K562 (cell line): Measurements from ENCODE around the gene ZFAND3. TPM values are rescaled to one million over a fixed set of nuclear protein-coding genes. Genes with fewer than 3 reads are reported as not detected.

Experiments
- ATAC-seq: fragments of 200-7000 bp; cut with Tn5 transposase; 3 replicates; pipeline ENCODE4 v1.9.1; 2020; ENCODE audit warnings: moderate library complexity
- BruUV-seq: library from RNA; stranded (reverse); fragments of 400-500 nt; replicated peaks from 2 replicates; lab custom pipeline; 2021; lab: Mats Ljungman, UMichigan
- CTCF ChIA-PET: fragments of 300-600 bp; formaldehyde crosslinking; extraction: SDS; loops from one replicate; lab custom pipeline; 2021; ENCODE audit warnings: low intra/inter-chr PET ratio; lab: Yijun Ruan, JAX
- POLR2A ChIA-PET: fragments of 300-600, 350-650 bp; sonication (Branson Sonifier 250); formaldehyde crosslinking; extraction: SDS; loops from one replicate; lab custom pipeline; 2021; ENCODE audit warnings: antibody characterized with exemption, inconsistent platforms; lab: Yijun Ruan, JAX
- DNase-seq, 4 experiments: peaks; one replicate each; pipeline versions ENCODE4 v3.0.0 to v3.0.0-alpha.2; 2011 to 2018; ENCODE audit warnings: low spot score in 3 of 4, mixed read lengths in 3 of 4; ENCODE audit errors: extremely low read depth in 1 of 4
- FAIRE-seq: peaks from 2 replicates; lab custom pipeline; 2011; peaks lifted over from hg19 to GRCh38; lab: Jason Lieb, UNC
- H2AFZ ChIP-seq: 2 replicates; pipeline ENCODE4 v1.6.0; 2011; ENCODE audit warnings: low read depth, low read length, control low read depth, inconsistent platforms
- H3K27ac ChIP-seq: fragments of 200-600 bp; 3 replicates; pipeline ENCODE4 v1.8.0; 2011; ENCODE audit warnings: low read depth, mild to moderate bottlenecking, control low read depth, inconsistent platforms, low read length, moderate library complexity, mixed read lengths; ENCODE audit errors: extremely low read depth
- H3K27me3 ChIP-seq, 2 experiments: fragments of 300-600 bp in 1 of 2; 2 replicates in 1 of 2; 3 replicates in 1 of 2; pipeline versions ENCODE4 v1.6.0 to v1.8.0; 2011; ENCODE audit warnings: inconsistent platforms in 2 of 2, low read length in 2 of 2, mild to moderate bottlenecking in 1 of 2, mixed read lengths in 1 of 2, moderate library complexity in 1 of 2; ENCODE audit not compliant: control insufficient read depth in 2 of 2, insufficient read depth in 2 of 2
- H3K36me3 ChIP-seq: fragments of 300-600 bp; 3 replicates; pipeline ENCODE4 v1.8.0; 2011; ENCODE audit warnings: mild to moderate bottlenecking, low read length, inconsistent platforms; ENCODE audit not compliant: control insufficient read depth, insufficient read depth
- H3K4me1 ChIP-seq, 2 experiments: fragments of 200-600 bp in 1 of 2; replicated peaks in 1 of 2; 2 replicates in 1 of 2; 3 replicates in 1 of 2; pipeline versions ENCODE4 v1.5.1 to v1.8.0; 2011; ENCODE audit warnings: inconsistent platforms in 2 of 2, low read length in 2 of 2, mild to moderate bottlenecking in 1 of 2, mixed read lengths in 1 of 2, moderate library complexity in 1 of 2; ENCODE audit not compliant: control insufficient read depth in 2 of 2, insufficient read depth in 2 of 2
- H3K4me2 ChIP-seq: 2 replicates; pipeline ENCODE4 v1.6.1; 2011; ENCODE audit warnings: low read length, control low read depth, inconsistent platforms, mixed read lengths; ENCODE audit not compliant: insufficient read depth
- H3K4me3 ChIP-seq: fragments of 200-600 bp; sonication (generic), shearing (Covaris generic); 2 replicates; pipeline ENCODE4 v1.5.1; 2016; ENCODE audit warnings: control low read depth, inconsistent platforms
- H3K79me2 ChIP-seq: fragments of 200-600 bp; 3 replicates; pipeline ENCODE4 v1.8.0; 2011; ENCODE audit warnings: low read length, inconsistent platforms; ENCODE audit not compliant: control insufficient read depth, insufficient read depth
- H3K9ac ChIP-seq, 2 experiments: 2 replicates each; pipeline versions ENCODE4 v1.6.0 to v1.6.1; 2011; ENCODE audit warnings: low read depth in 2 of 2, low read length in 2 of 2, control low read depth in 1 of 2, inconsistent platforms in 1 of 2, mild to moderate bottlenecking in 1 of 2, mixed read lengths in 1 of 2; ENCODE audit not compliant: insufficient read depth in 1 of 2
- H3K9me1 ChIP-seq: one replicate; pipeline ENCODE4 v1.6.0; 2011; ENCODE audit warnings: inconsistent platforms, mild to moderate bottlenecking, low read length, moderate library complexity; ENCODE audit not compliant: control insufficient read depth, insufficient read depth
- H3K9me3 ChIP-seq: replicated peaks from 2 replicates; pipeline ENCODE4 v1.5.1; 2011; ENCODE audit warnings: low read depth, low read length, inconsistent platforms; ENCODE audit not compliant: control insufficient read depth, insufficient read depth
- H4K20me1 ChIP-seq: replicated peaks from 2 replicates; pipeline ENCODE4 v1.6.1; 2011; ENCODE audit warnings: low read length, inconsistent platforms, mixed read lengths; ENCODE audit not compliant: control insufficient read depth, insufficient read depth
- CHD4 ChIP-seq: fragments of 200-600 bp; sonication (generic); IDR thresholded peaks from 3 replicates; pipeline ENCODE4 v1.6.1; 2012; ENCODE audit warnings: low read depth, mild to moderate bottlenecking, mixed read lengths, low read length, inconsistent platforms; ENCODE audit not compliant: insufficient read depth, insufficient replicate concordance, poor library complexity, severe bottlenecking
- DACH1 ChIP-seq: fragments of 450-650 bp; IDR thresholded peaks from 2 replicates; pipeline ENCODE4 v1.6.1; 2018; ENCODE audit not compliant: partially characterized antibody
- DPF2 ChIP-seq: fragments of 450-650 bp; IDR thresholded peaks from 2 replicates; pipeline ENCODE4 v1.6.1; 2016
- IFI16 ChIP-seq: fragments of 250-450 bp; sonication (Bioruptor Pico); IDR thresholded peaks from 2 replicates; pipeline ENCODE4 v2.1.2; 2022; ENCODE audit warnings: mild to moderate bottlenecking, inconsistent platforms
- NFIC ChIP-seq: fragments of 450-650 bp; IDR thresholded peaks from 2 replicates; pipeline ENCODE4 v1.6.1; 2017; ENCODE audit warnings: mild to moderate bottlenecking, inconsistent platforms
- PRPF4 ChIP-seq: fragments of 200-400 bp; formaldehyde crosslinking; IDR thresholded peaks from one replicate; pipeline ENCODE4 v1.6.1; 2017; ENCODE audit warnings: low read length, low read depth, mild to moderate bottlenecking; ENCODE audit not compliant: insufficient read depth, poor library complexity, severe bottlenecking
- PTTG1 ChIP-seq: fragments of 450-650 bp; IDR thresholded peaks from 2 replicates; pipeline ENCODE4 v1.6.1; 2016; ENCODE audit warnings: low read depth, mild to moderate bottlenecking, missing genetic modification characterization, missing compliant biosample characterization
- WGBS: fragments of 100-300 bp; shearing (Covaris generic); methylation state at CpG from one replicate; pipeline ENCODE4 v1.1.6; 2016; ENCODE audit warnings: low coverage, mixed read lengths; ENCODE audit not compliant: insufficient coverage; ENCODE audit errors: missing lambda C conversion rate; 5-methylcytosine and 5-hydroxymethylcytosine counted together
- in situ Hi-C: fragments of 300-500 bp; cut with MboI; formaldehyde crosslinking; loops from 4 replicates; pipeline ENCODE4 v1.15.0; 2018; ENCODE audit warnings: inconsistent platforms, mixed read lengths
- intact Hi-C: fragments of 100-400 bp; cut with micrococcal nuclease; formaldehyde crosslinking; loops from 2 replicates; pipeline ENCODE4 v1.14.2; 2022
- polyA plus RNA-seq, 8 experiments: library from polyadenylated mRNA; depleted of rRNA in 4 of 8; stranded (reverse) in 5 of 8; unstranded in 3 of 8; fragments of >200 nt; fragmentation: Nextera tagmentation in 2 of 8; fragmentation: Illumina TruSeq in 1 of 8; extraction: Ambion mirVana in 2 of 8; extraction: Trizol in 1 of 8; gene quantifications; 2 replicates each; pipeline versions ENCODE4 v1.2.1 to v1.2.3, GENCODE V29; 2011 to 2014; ENCODE audit warnings: inconsistent platforms in 1 of 8, missing spikeins in 1 of 8
- total RNA-seq, 7 experiments: library from RNA; depleted of rRNA in 6 of 7; stranded (reverse); fragments of >200 nt in 6 of 7; fragmentation: Illumina TruSeq in 2 of 7; extraction: Trizol in 2 of 7; gene quantifications; 2 replicates each; pipeline versions ENCODE4 v1.2.1 to v1.2.3, GENCODE V29; 2011 to 2021; ENCODE audit warnings: low replicate concordance in 1 of 7
- TF ChIP-seq, protein P1 (sequence below): fragments of 200-600 bp; sonication (generic); IDR thresholded peaks from one replicate; pipeline ENCODE4 v1.6.1; 2012; ENCODE audit warnings: mild to moderate bottlenecking, low read depth, low read length, inconsistent platforms

Gene ZFAND3
- total and polyA plus RNA-seq, 9 of the 15 experiments (the other 6 are each of a cell fraction or from before 2014, with no cell fraction given): 0.81 to 26.6 (median 11.8) TPM

DNA sequence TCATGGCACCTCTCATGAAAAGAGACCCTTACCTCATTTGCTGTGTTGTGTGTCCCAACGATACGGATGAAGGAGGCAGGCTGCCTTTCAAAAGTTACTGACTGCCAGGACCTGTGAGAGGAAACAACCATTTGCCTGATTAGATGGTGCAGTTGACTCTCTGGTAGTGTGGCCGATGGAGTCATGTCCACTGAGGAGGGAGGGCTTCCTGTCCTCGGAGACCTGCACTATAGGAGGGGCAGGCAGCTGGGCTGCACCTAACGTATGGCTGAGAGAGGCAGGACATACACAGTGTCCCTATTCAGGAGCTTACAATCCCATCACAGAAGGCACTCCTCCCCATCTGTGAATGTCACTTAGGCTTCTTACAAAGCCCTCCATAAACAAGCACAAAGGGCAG is 373.0 kb downstream of the ZFAND3 start:
- Histone ChIP-seq H3K4me2 (no peak overlapping the region), H3K79me2 (no peaks in the 10 kb centered on the region), H3K9me1 (no peaks in the 10 kb centered on the region), H3K4me3 (no peak overlapping the region), H3K27me3 (peaks cover 29 to 49% of the 10 kb centered on the region in 2 experiments), H3K27ac (no peak overlapping the region), H2AFZ (no peak overlapping the region), H4K20me1 (peaks cover 8% of the 10 kb centered on the region), H3K9ac (no peak overlapping the region), H3K4me1 (no peaks in the 10 kb centered on the region), H3K36me3 (no peaks in the 10 kb centered on the region), H3K9me3 (no peaks in the 10 kb centered on the region)
- 0% methylated on average over 5 of the region's 5 CpGs for WGBS
- no peak for FAIRE-seq
- in situ Hi-C loops (no loop called here), intact Hi-C loops (no loop called here)
- POLR2A ChIA-PET: no interaction called here
- no peak for DNase-seq
- no TSS peak for BruUV-seq
- CTCF ChIA-PET: no interaction called here
- ATAC-seq: no peak
- no peak for TF ChIP-seq PTTG1 (tag)
- TF ChIP-seq CHD4: no peak
- TF ChIP-seq PRPF4: no peak
- TF ChIP-seq NFIC: no peak
- TF ChIP-seq DACH1: no peak
- TF ChIP-seq IFI16: no peak
- TF ChIP-seq, protein P1, sequence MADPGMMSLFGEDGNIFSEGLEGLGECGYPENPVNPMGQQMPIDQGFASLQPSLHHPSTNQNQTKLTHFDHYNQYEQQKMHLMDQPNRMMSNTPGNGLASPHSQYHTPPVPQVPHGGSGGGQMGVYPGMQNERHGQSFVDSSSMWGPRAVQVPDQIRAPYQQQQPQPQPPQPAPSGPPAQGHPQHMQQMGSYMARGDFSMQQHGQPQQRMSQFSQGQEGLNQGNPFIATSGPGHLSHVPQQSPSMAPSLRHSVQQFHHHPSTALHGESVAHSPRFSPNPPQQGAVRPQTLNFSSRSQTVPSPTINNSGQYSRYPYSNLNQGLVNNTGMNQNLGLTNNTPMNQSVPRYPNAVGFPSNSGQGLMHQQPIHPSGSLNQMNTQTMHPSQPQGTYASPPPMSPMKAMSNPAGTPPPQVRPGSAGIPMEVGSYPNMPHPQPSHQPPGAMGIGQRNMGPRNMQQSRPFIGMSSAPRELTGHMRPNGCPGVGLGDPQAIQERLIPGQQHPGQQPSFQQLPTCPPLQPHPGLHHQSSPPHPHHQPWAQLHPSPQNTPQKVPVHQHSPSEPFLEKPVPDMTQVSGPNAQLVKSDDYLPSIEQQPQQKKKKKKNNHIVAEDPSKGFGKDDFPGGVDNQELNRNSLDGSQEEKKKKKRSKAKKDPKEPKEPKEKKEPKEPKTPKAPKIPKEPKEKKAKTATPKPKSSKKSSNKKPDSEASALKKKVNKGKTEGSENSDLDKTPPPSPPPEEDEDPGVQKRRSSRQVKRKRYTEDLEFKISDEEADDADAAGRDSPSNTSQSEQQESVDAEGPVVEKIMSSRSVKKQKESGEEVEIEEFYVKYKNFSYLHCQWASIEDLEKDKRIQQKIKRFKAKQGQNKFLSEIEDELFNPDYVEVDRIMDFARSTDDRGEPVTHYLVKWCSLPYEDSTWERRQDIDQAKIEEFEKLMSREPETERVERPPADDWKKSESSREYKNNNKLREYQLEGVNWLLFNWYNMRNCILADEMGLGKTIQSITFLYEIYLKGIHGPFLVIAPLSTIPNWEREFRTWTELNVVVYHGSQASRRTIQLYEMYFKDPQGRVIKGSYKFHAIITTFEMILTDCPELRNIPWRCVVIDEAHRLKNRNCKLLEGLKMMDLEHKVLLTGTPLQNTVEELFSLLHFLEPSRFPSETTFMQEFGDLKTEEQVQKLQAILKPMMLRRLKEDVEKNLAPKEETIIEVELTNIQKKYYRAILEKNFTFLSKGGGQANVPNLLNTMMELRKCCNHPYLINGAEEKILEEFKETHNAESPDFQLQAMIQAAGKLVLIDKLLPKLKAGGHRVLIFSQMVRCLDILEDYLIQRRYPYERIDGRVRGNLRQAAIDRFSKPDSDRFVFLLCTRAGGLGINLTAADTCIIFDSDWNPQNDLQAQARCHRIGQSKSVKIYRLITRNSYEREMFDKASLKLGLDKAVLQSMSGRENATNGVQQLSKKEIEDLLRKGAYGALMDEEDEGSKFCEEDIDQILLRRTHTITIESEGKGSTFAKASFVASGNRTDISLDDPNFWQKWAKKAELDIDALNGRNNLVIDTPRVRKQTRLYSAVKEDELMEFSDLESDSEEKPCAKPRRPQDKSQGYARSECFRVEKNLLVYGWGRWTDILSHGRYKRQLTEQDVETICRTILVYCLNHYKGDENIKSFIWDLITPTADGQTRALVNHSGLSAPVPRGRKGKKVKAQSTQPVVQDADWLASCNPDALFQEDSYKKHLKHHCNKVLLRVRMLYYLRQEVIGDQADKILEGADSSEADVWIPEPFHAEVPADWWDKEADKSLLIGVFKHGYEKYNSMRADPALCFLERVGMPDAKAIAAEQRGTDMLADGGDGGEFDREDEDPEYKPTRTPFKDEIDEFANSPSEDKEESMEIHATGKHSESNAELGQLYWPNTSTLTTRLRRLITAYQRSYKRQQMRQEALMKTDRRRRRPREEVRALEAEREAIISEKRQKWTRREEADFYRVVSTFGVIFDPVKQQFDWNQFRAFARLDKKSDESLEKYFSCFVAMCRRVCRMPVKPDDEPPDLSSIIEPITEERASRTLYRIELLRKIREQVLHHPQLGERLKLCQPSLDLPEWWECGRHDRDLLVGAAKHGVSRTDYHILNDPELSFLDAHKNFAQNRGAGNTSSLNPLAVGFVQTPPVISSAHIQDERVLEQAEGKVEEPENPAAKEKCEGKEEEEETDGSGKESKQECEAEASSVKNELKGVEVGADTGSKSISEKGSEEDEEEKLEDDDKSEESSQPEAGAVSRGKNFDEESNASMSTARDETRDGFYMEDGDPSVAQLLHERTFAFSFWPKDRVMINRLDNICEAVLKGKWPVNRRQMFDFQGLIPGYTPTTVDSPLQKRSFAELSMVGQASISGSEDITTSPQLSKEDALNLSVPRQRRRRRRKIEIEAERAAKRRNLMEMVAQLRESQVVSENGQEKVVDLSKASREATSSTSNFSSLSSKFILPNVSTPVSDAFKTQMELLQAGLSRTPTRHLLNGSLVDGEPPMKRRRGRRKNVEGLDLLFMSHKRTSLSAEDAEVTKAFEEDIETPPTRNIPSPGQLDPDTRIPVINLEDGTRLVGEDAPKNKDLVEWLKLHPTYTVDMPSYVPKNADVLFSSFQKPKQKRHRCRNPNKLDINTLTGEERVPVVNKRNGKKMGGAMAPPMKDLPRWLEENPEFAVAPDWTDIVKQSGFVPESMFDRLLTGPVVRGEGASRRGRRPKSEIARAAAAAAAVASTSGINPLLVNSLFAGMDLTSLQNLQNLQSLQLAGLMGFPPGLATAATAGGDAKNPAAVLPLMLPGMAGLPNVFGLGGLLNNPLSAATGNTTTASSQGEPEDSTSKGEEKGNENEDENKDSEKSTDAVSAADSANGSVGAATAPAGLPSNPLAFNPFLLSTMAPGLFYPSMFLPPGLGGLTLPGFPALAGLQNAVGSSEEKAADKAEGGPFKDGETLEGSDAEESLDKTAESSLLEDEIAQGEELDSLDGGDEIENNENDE: no peak
- TF ChIP-seq DPF2: no peak
